Motor neuron (in vitro differentiated cells): Measurements from ENCODE around the gene S100B. TPM values are rescaled to one million over a fixed set of nuclear protein-coding genes. Genes with fewer than 3 reads are reported as not detected.

Experiments used
- ATAC-seq, 8 experiments: fragments of 200-7000 bp; cut with Tn5 transposase; replicated peaks in 6 of 8; 2 replicates each; pipeline ENCODE4 v1.8.0; 2021; ENCODE audit warnings: mild to moderate bottlenecking in 8 of 8, moderate library complexity in 8 of 8
- H3K27ac ChIP-seq, 2 donors: fragments of 250-450 bp; sonication (Bioruptor Pico); 2 replicates each; pipeline ENCODE4 v1.9.0; 2021; ENCODE audit warnings: antibody characterized with exemption in 2 of 2, mild to moderate bottlenecking in 2 of 2, moderate library complexity in 1 of 2
- H3K4me1 ChIP-seq, 2 donors: fragments of 250-450 bp; sonication (Bioruptor Pico); replicated peaks in 1 of 2; 2 replicates each; pipeline ENCODE4 v1.6.1; 2021; ENCODE audit warnings: antibody characterized with exemption in 2 of 2, mild to moderate bottlenecking in 2 of 2, moderate library complexity in 1 of 2
- H3K4me3 ChIP-seq, 5 donors: fragments of 250-450 bp; sonication (Bioruptor Pico); 2 replicates each; pipeline ENCODE4 v1.9.0; 2021; ENCODE audit warnings: antibody characterized with exemption in 5 of 5, mild to moderate bottlenecking in 5 of 5, moderate library complexity in 4 of 5
- WGBS, 10 experiments: fragments of 450-650 bp; shearing (Covaris generic); methylation state at CpG; one replicate each; pipeline ENCODE4 v1.0.0; 2022; 5-methylcytosine and 5-hydroxymethylcytosine counted together
- in situ Hi-C, 9 experiments: fragments of 400-800 bp; cut with MboI; loops; one replicate each; pipeline ENCODE4 v1.15.0; 2021; ENCODE audit warnings: low sequenced_read_pairs in 9 of 9, low pct_unique_long_range_greater_than_20kb in 2 of 9; ENCODE audit not compliant: unreplicated experiment in 9 of 9
- total RNA-seq, 8 experiments: library from RNA; unstranded; fragments of 300-600 nt; gene quantifications; 2 replicates each; pipeline versions ENCODE4 v1.2.3 to v1.2.4, GENCODE V29; 2022

S100B gene
- total RNA-seq, 8 experiments from 2014 or later: 0.71 to 144 (median 1.5) TPM

- no peak overlapping the region for H3K27ac ChIP-seq
- ATAC-seq: no peak
- no peak overlapping the region for H3K4me3 ChIP-seq
- 83 to 100% (median 96%) methylated on average over 1 to 13 of the region's 19 CpGs; no CpG with 5 or more reads in 2 of the 10 experiments for WGBS, 10 experiments
- H3K4me1 ChIP-seq: no peaks in the 10 kb centered on the region
- in situ Hi-C loops: no loop called here
These were observed 44.1 kb downstream of the S100B start for GRCh38 chr21:46560568-46561444.

GRCh38 chr21:46559291-46559983 lies 45.4 kb downstream of the S100B start:
- peak in 3 of 8 experiments; percentile 21 to 45 (median 38) for ATAC-seq
- WGBS, 10 experiments: 56 to 100% (median 94%) methylated on average over 1 to 9 of the region's 16 CpGs
- Histone ChIP-seq H3K27ac (no peak overlapping the region), H3K4me3 (no peak overlapping the region), H3K4me1 (no peaks in the 10 kb centered on the region)
- in situ Hi-C loops: no loop called here

GRCh38 chr21:46557919-46558392 lies 46.9 kb downstream of the S100B start:
- 94 to 100% methylated on average over 7 to 13 of the region's 26 CpGs; no CpG with 5 or more reads in 8 of the 10 experiments for WGBS, 10 experiments
- Histone ChIP-seq H3K4me3 (no peak overlapping the region), H3K4me1 (no peaks in the 10 kb centered on the region), H3K27ac (no peak overlapping the region)
- in situ Hi-C loops: no loop called here
- no peak for ATAC-seq

GRCh38 chr21:46557469-46557868 lies 47.4 kb downstream of the S100B start:
- no peak overlapping the region for H3K4me3 ChIP-seq
- ATAC-seq: no peak
- no peak overlapping the region for H3K27ac ChIP-seq
- no peaks in the 10 kb centered on the region for H3K4me1 ChIP-seq
- in situ Hi-C loops: no loop called here
- 100% methylated on average over 1 of the region's 14 CpGs; no CpG with 5 or more reads in 9 of the 10 experiments for WGBS, 10 experiments

- Histone ChIP-seq H3K27ac (no peak overlapping the region), H3K4me1 (no peaks in the 10 kb centered on the region), H3K4me3 (no peak overlapping the region)
- WGBS, 10 experiments: 88 to 100% (median 96%) methylated on average over 1 to 13 of the region's 13 CpGs; no CpG with 5 or more reads in 2 of the 10 experiments
- ATAC-seq: no peak
- in situ Hi-C loops: no loop called here
These were observed 48.1 kb downstream of the S100B start for GRCh38 chr21:46556802-46557201.

GRCh38 chr21:46555678-46556077 lies 49.2 kb downstream of the S100B start:
- no peak for ATAC-seq
- WGBS, 10 experiments: 60 to 100% (median 94%) methylated on average over 1 to 7 of the region's 16 CpGs; no CpG with 5 or more reads in 5 of the 10 experiments
- Histone ChIP-seq H3K27ac (no peak overlapping the region), H3K4me1 (no peaks in the 10 kb centered on the region), H3K4me3 (no peak overlapping the region)
- in situ Hi-C loops: no loop called here

GRCh38 chr21:46555225-46555617 lies 49.7 kb downstream of the S100B start:
- no peaks in the 10 kb centered on the region for H3K4me1 ChIP-seq
- no peak overlapping the region for H3K27ac ChIP-seq
- peak in 1 of 8 experiments; percentile 9 for ATAC-seq
- H3K4me3 ChIP-seq: no peak overlapping the region
- WGBS, 10 experiments: 100% methylated on average over 1 to 3 of the region's 9 CpGs; no CpG with 5 or more reads in 7 of the 10 experiments
- in situ Hi-C loops: no loop called here

- WGBS, 10 experiments: 80% methylated on average over 1 of the region's 30 CpGs; no CpG with 5 or more reads in 9 of the 10 experiments
- Histone ChIP-seq H3K4me3 (no peak overlapping the region), H3K4me1 (no peaks in the 10 kb centered on the region), H3K27ac (no peak overlapping the region)
- no peak for ATAC-seq
- in situ Hi-C loops: no loop called here
These were observed 50.3 kb downstream of the S100B start for GRCh38 chr21:46554431-46555224.

- WGBS, 10 experiments: 89 to 100% (median 93%) methylated on average over 3 to 13 of the region's 13 CpGs; no CpG with 5 or more reads in 5 of the 10 experiments
- Histone ChIP-seq H3K4me3 (no peak overlapping the region), H3K27ac (no peak overlapping the region), H3K4me1 (no peaks in the 10 kb centered on the region)
- no peak for ATAC-seq
- in situ Hi-C loops: no loop called here
These were observed 50.9 kb downstream of the S100B start for GRCh38 chr21:46553993-46554392.

- no peak overlapping the region for H3K27ac ChIP-seq
- H3K4me3 ChIP-seq: no peak overlapping the region
- in situ Hi-C loops: no loop called here
- 64 to 100% (median 100%) methylated on average over 1 to 5 of the region's 5 CpGs; no CpG with 5 or more reads in 3 of the 10 experiments for WGBS, 10 experiments
- no peaks in the 10 kb centered on the region for H3K4me1 ChIP-seq
- no peak for ATAC-seq
These were observed 52.0 kb downstream of the S100B start for GRCh38 chr21:46552865-46553379.

GRCh38 chr21:46552274-46552673 lies 52.6 kb downstream of the S100B start:
- peak in 3 of 8 experiments; percentile 65 to 80 (median 70) for ATAC-seq
- Histone ChIP-seq H3K4me3 (no peak overlapping the region), H3K4me1 (no peaks in the 10 kb centered on the region), H3K27ac (no peak overlapping the region)
- WGBS, 10 experiments: 28 to 100% (median 83%) methylated on average over 2 to 5 of the region's 5 CpGs; no CpG with 5 or more reads in 3 of the 10 experiments
- in situ Hi-C loops: no loop called here

- 60 to 100% (median 98%) methylated on average over 1 to 20 of the region's 24 CpGs for WGBS, 10 experiments
- Histone ChIP-seq H3K27ac (no peak overlapping the region), H3K4me3 (no peak overlapping the region), H3K4me1 (no peaks in the 10 kb centered on the region)
- in situ Hi-C loops: no loop called here
- ATAC-seq: no peak
These were observed 53.1 kb downstream of the S100B start for GRCh38 chr21:46551636-46552241.
